OCI-LY7 (cell line): ENCODE results near the gene TXNIP. TPM values are rescaled to one million over a fixed set of nuclear protein-coding genes. Genes with fewer than 3 reads are reported as not detected.

Experiments
- BruUV-seq: library from RNA; stranded (reverse); fragments of 400-500 nt; replicated peaks from 2 replicates; lab custom pipeline; 2021; lab: Mats Ljungman, UMichigan
- CTCF ChIA-PET: fragments of 300-600 bp; sonication (Branson Sonifier 250); formaldehyde crosslinking; loops from one replicate; lab custom pipeline; 2022; ENCODE audit warnings: antibody characterized with exemption; ENCODE audit not compliant: unreplicated experiment; lab: Charles Lee
- POLR2A ChIA-PET: fragments of 300-600 bp; sonication (Branson Sonifier 250); formaldehyde crosslinking; loops from one replicate; lab custom pipeline; 2022; ENCODE audit warnings: antibody characterized with exemption; lab: Charles Lee
- DNase-seq: peaks from one replicate; pipeline ENCODE4 v3.0.0-alpha.2; 2015; ENCODE audit warnings: low spot score
- H2AFZ ChIP-seq: fragments of 200-600 bp; sonication (generic), shearing (Covaris generic); 2 replicates; pipeline ENCODE4 v1.6.1; 2014; ENCODE audit warnings: mild to moderate bottlenecking, antibody characterized with exemption, low read length, moderate library complexity
- H3K27ac ChIP-seq: fragments of 200-600 bp; sonication (generic); 2 replicates; pipeline ENCODE4 v1.5.1; 2014; ENCODE audit warnings: mixed run types, low read depth, mild to moderate bottlenecking, moderate library complexity, low read length, inconsistent platforms; ENCODE audit not compliant: poor library complexity, severe bottlenecking
- H3K36me3 ChIP-seq: fragments of 200-600 bp; sonication (generic); 2 replicates; pipeline ENCODE4 v1.6.1; 2014; ENCODE audit warnings: mild to moderate bottlenecking, antibody characterized with exemption, low read length, moderate library complexity, mixed read lengths; ENCODE audit not compliant: insufficient read depth
- H3K4me1 ChIP-seq: fragments of 200-600 bp; sonication (generic); 2 replicates; pipeline ENCODE4 v1.5.1; 2014; ENCODE audit warnings: mild to moderate bottlenecking, low read length; ENCODE audit not compliant: insufficient read depth, poor library complexity, severe bottlenecking
- H3K4me2 ChIP-seq: fragments of 200-600 bp; sonication (generic); 2 replicates; pipeline ENCODE4 v1.6.1; 2014; ENCODE audit warnings: mild to moderate bottlenecking, low read length
- H3K4me3 ChIP-seq: fragments of 200-600 bp; sonication (generic); 2 replicates; pipeline ENCODE4 v1.5.1; 2014; ENCODE audit warnings: mild to moderate bottlenecking, low read depth, low read length; ENCODE audit not compliant: poor library complexity, severe bottlenecking
- H3K79me2 ChIP-seq: fragments of 200-600 bp; sonication (generic); 2 replicates; pipeline ENCODE4 v1.6.1; 2016; ENCODE audit warnings: low read depth, mild to moderate bottlenecking, low read length, moderate library complexity, mixed read lengths; ENCODE audit not compliant: insufficient read depth
- H3K9me2 ChIP-seq: fragments of 200-600 bp; sonication (generic); 2 replicates; pipeline ENCODE4 v1.6.1; 2016; ENCODE audit warnings: mild to moderate bottlenecking, low read length, mixed read lengths; ENCODE audit not compliant: insufficient read depth
- H3K9me3 ChIP-seq: fragments of 200-600 bp; sonication (generic); 2 replicates; pipeline ENCODE4 v1.6.1; 2014; ENCODE audit warnings: mild to moderate bottlenecking, mixed run types, low read length, mixed read lengths
- H4K20me1 ChIP-seq: fragments of 200-600 bp; sonication (generic); 2 replicates; pipeline ENCODE4 v1.6.1; 2014; ENCODE audit warnings: mild to moderate bottlenecking, antibody characterized with exemption, low read length, moderate library complexity, mixed read lengths; ENCODE audit not compliant: insufficient read depth
- CTCF ChIP-seq: fragments of 200-600 bp; sonication (generic); conservative IDR thresholded peaks from 2 replicates; pipeline ENCODE4 v1.5.1; 2014; ENCODE audit warnings: mild to moderate bottlenecking, antibody characterized with exemption, low read length, moderate library complexity, mixed read lengths
- EZH2phosphoT487 ChIP-seq: fragments of 200-600 bp; sonication (generic); IDR thresholded peaks from 2 replicates; pipeline ENCODE4 v1.6.1; 2018; ENCODE audit warnings: low read depth, borderline replicate concordance, mild to moderate bottlenecking, mixed run types, antibody characterized with exemption, low read length, moderate library complexity, mixed read lengths
- intact Hi-C: fragments of 100-400 bp; cut with micrococcal nuclease; formaldehyde crosslinking; loops from one replicate; pipeline ENCODE4 v1.10.0; 2022; ENCODE audit not compliant: unreplicated experiment
- total RNA-seq, 2 experiments: library from RNA; depleted of rRNA in 1 of 2; stranded (reverse); fragments of >200 nt in 1 of 2; shearing (Covaris generic) in 1 of 2; gene quantifications; 2 replicates each; pipeline ENCODE4 v1.2.3, GENCODE V29; 2014 to 2022

TXNIP gene
- total RNA-seq, 2 experiments from 2014 or later = 50.3 to 144 TPM

DNA sequence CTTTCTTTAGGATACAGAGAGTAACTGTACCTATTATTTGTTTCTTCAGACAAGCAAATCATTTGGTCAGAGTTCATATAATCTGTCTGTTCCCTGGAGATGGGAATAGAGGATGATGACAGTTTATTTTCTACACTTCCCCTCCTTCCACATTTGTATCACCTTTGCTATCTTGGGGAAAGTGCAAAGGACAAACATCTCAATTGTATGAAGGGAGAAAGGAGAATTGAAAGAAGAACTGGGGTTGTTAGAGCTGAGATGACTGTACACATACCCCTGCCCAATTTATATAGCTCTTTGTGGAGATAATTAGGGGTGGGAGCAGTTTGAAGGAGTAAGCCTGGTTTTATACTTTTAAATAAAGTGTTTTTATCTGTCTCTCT, 17.9 kb downstream of the TXNIP start:
- no peaks in the 10 kb centered on the region for H3K79me2 ChIP-seq
- peak overlapping the region; percentile 75; the same call in 1 of the 2 replicates for H2AFZ ChIP-seq
- TSS peak; percentile 99 for BruUV-seq
- H3K36me3 ChIP-seq = no peaks in the 10 kb centered on the region
- H3K9me2 ChIP-seq = no peaks in the 10 kb centered on the region
- DNase-seq = no peak
- intact Hi-C loops = loop anchor here (2.0 to 5.0 kb wide), 2 partner anchors 58 to 131 kb away; partner anchors contain the start of gene NUDT17
- peaks cover 62% of the 10 kb centered on the region for H3K4me1 ChIP-seq
- H3K4me3 ChIP-seq = no peak overlapping the region
- H3K9me3 ChIP-seq = no peaks in the 10 kb centered on the region
- TF ChIP-seq EZH2phosphoT487 = no peak
- TF ChIP-seq CTCF = no peak
- H4K20me1 ChIP-seq = no peaks in the 10 kb centered on the region
- ChIA-PET CTCF (interaction anchor here (1.4 to 4.1 kb wide), 6 partner anchors 9 to 34 kb away, joined by 4 to 20 read pairs (median 7); partner anchors contain the start of gene TXNIP), POLR2A (interaction anchor here (1.2 to 4.6 kb wide), 13 partner anchors 11 to 120 kb away, joined by 3 to 67 read pairs (median 10); partner anchors contain the start of genes ANKRD34A, PIAS3, POLR3GL and RBM8A)
- H3K4me2 ChIP-seq = peak overlapping the region; percentile 62
- peak overlapping the region; percentile 94 for H3K27ac ChIP-seq

GRCh38 chr1:145977486-145978470, 18.6 kb downstream of the TXNIP start:
- Histone ChIP-seq H3K36me3 (no peaks in the 10 kb centered on the region), H4K20me1 (no peaks in the 10 kb centered on the region), H3K79me2 (no peaks in the 10 kb centered on the region), H3K4me1 (peaks cover 55% of the 10 kb centered on the region), H3K9me3 (no peaks in the 10 kb centered on the region), H3K4me3 (no peak overlapping the region), H3K27ac (peak overlapping the region; percentile 94), H3K9me2 (no peaks in the 10 kb centered on the region), H3K4me2 (peak overlapping the region; percentile 62), H2AFZ (peak overlapping the region; percentile 75; the same call in 1 of the 2 replicates)
- POLR2A ChIA-PET = interaction anchor here (0.6 to 4.6 kb wide), 13 partner anchors 12 to 119 kb away, joined by 3 to 67 read pairs (median 6); partner anchors contain the start of genes ANKRD34A, PIAS3, POLR3GL and RBM8A
- TF ChIP-seq EZH2phosphoT487 = no peak
- TF ChIP-seq CTCF = peak; percentile 93
- CTCF ChIA-PET = interaction anchor here (1.1 to 4.1 kb wide), 6 partner anchors 19 to 34 kb away, joined by 3 to 20 read pairs (median 4); partner anchors contain the start of gene TXNIP
- BruUV-seq = no TSS peak
- DNase-seq = peak; percentile 90
- intact Hi-C loops = loop anchor here (1.0 to 5.0 kb wide), 4 partner anchors 30 to 130 kb away; partner anchors contain the start of gene NUDT17
